ENCODE measurements around the gene NUBP2.

Gene NUBP2

DNA sequence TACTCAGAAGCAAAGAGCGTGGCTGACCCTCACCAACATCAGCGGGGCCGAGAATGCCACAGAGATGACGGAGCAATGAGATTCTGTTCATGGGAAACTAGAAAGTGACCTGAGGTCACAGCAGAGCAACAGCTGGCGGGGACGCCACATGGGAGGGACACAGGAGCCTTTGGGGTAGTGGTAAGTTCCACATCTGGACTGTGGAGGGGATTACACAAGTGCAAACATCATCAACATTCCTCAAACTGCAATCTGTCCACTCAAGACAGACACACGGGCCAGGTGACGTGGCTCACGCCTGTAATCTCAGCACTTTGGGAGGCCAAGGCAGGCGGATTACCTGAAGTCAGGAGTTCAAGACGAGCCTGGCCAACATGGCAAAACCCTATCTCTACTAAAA is 32.7 kb downstream of the NUBP2 start:
- Mint-ChIP-seq H3K4me1 (ENCODE audit: low read depth) (peaks cover 11% of the 10 kb centered on the region), H3K9me3 (no peaks in the 10 kb centered on the region), H3K27ac (peak overlapping the region; percentile 45), H3K27me3 (no peaks in the 10 kb centered on the region), H3K4me3 (no peak overlapping the region), H3K36me3 (ENCODE audit: low read depth) (peaks cover 58% of the 10 kb centered on the region)
- DNase-seq: no peak

DNA sequence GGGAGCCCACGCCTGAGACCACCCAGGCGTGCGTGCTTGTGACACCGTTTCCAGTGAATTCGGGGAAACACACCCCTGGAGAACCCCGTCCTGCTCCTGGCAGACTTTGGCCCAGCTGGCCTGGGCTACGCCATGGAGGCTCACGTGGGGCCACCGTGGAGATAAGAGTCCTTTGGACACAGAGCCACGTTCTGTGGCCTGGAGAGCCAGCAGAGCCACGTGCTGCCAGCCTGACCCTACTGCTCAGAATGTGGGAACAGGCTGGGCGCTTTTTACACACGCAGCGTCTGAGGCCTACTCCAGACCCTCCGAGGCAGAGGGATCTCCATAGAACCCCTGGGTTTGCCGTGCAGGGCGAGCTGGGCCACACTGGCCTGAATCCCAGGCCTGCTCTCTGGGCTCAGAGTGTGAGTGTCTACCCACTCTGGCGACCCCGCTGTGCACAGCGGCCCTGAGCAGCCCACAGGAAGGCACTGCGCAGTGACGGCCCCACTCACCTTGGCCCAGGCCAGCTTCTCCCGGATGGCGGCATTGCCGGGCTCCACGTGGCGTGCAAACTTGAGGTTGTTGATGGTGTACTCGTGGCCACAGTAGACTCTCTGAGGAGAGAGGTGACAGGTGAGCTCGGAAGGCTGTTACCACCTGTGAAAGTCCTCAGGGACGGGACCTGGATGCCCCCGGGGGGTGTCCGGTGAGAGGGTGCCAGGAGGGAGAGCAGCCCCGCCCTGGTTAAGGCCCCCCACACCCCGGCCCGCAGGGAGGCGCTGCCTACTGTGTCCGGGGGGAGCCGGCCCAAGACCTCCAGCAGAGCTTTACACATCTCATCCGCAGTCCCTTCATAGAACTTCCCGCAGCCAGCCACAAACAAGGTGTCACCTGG is 33.9 kb downstream of the NUBP2 start:
- H3K27ac Mint-ChIP-seq: no peak overlapping the region
- H3K4me3 Mint-ChIP-seq: no peak overlapping the region
- no peak for DNase-seq
- peaks cover 67% of the 10 kb centered on the region for H3K36me3 Mint-ChIP-seq (ENCODE audit: low read depth)
- no peaks in the 10 kb centered on the region for H3K27me3 Mint-ChIP-seq
- H3K4me1 Mint-ChIP-seq (ENCODE audit: low read depth): peaks cover 11% of the 10 kb centered on the region
- H3K9me3 Mint-ChIP-seq: no peaks in the 10 kb centered on the region

GRCh38 chr16:1817276-1817589 is 34.5 kb downstream of the NUBP2 start:
- peaks cover 11% of the 10 kb centered on the region for H3K4me1 Mint-ChIP-seq (ENCODE audit: low read depth)
- H3K9me3 Mint-ChIP-seq: no peaks in the 10 kb centered on the region
- no peaks in the 10 kb centered on the region for H3K27me3 Mint-ChIP-seq
- peak overlapping the region; percentile 29 for H3K27ac Mint-ChIP-seq
- DNase-seq: no peak
- H3K36me3 Mint-ChIP-seq (ENCODE audit: low read depth): peaks cover 70% of the 10 kb centered on the region
- no peak overlapping the region for H3K4me3 Mint-ChIP-seq

DNA sequence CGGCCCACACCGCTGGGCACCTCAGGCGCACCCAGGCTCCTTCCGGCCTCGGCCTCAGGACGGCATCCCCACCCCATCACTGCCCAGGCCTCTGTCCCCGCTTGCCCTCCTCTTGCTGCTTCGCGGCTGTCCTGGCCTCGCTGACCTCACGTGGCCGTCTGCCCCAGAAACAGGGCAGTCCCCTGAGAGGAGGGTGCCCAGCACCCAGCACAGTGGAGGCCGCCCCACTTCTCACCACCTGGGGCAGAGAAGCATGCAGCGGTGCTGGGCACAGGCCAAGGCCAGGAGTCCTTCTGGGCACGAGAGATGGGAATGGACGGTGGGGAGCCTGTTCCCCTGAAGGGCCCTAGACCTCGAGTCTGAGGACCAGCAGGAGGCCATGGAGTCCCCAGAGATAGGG is 35.0 kb downstream of the NUBP2 start:
- no peak for DNase-seq
- Mint-ChIP-seq H3K27me3 (no peaks in the 10 kb centered on the region), H3K9me3 (no peaks in the 10 kb centered on the region), H3K4me3 (no peak overlapping the region), H3K36me3 (ENCODE audit: low read depth) (peaks cover 69% of the 10 kb centered on the region), H3K27ac (peak overlapping the region; percentile 29), H3K4me1 (ENCODE audit: low read depth) (peaks cover 8% of the 10 kb centered on the region)

DNA sequence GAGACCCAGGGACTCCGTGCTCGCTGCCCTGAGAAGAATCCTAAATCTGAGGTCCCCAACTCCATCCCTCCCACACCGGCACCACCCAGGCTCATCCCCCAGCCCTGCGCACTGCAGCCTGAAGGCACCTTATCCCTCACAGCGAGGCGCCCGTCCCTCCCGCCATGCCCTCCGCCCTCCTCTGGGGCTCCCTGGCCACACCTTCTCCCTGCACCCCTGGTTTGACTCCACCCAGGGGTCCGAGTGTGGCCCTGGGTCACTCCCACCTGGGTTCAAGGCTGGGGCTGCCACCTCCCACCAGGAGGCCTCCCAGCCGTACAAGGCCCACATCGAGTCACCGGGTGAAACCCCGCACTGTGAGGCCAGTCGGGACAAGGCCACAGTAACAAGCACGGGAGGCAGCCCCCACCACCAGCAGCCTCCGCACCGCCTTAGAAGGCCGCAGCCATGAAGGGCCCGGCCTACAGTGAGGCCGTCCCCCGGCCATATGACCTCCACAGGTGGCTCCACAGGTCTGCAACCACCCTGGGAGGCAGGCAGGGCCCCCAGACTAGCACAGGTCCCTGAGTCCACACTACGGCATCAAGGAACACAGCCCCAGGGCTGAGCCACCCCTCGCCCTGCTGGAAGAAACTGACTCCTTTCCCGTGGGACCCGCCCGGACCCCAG is 35.6 kb downstream of the NUBP2 start:
- Mint-ChIP-seq H3K27me3 (no peaks in the 10 kb centered on the region), H3K36me3 (ENCODE audit: low read depth) (peaks cover 64% of the 10 kb centered on the region), H3K9me3 (no peaks in the 10 kb centered on the region), H3K27ac (no peak overlapping the region), H3K4me1 (ENCODE audit: low read depth) (peaks cover 2% of the 10 kb centered on the region), H3K4me3 (no peak overlapping the region)
- DNase-seq: no peak

DNA sequence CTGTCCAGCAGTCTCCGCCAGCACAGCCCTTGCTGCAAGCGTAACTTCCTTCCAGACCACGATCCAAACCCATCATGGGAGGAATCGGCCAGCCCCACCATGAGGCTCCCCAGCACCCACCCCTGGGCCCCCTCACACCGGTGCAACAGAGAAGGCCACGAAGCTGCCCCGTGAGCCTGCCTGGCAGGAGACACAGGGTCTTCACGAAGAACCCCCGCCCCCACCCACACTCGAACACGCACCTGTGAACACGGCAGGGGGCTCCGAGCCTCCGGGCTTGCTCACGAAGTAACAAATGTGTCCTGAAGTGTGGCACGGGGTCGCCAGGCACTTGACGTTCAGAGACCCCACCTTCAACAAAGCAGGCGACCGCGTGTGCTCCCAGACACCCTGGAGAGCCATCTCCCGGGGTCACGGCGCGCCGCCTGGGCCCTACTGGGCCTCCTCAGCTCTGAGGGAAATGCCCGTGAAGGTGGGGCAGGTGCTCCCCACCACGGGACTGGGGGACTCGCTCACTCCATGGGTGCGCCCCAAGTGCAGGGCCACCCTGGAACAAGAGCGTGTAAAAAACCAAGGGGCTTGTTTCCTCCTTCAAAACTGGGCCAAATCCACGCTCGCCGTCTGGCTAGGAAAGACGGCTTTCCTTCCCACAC is 36.2 kb downstream of the NUBP2 start:
- H3K4me3 Mint-ChIP-seq: no peak overlapping the region
- peaks cover 4% of the 10 kb centered on the region for H3K4me1 Mint-ChIP-seq (ENCODE audit: low read depth)
- no peaks in the 10 kb centered on the region for H3K27me3 Mint-ChIP-seq
- no peaks in the 10 kb centered on the region for H3K9me3 Mint-ChIP-seq
- DNase-seq: no peak
- H3K36me3 Mint-ChIP-seq (ENCODE audit: low read depth): peaks cover 57% of the 10 kb centered on the region
- no peak overlapping the region for H3K27ac Mint-ChIP-seq

GRCh38 chr16:1819611-1820010 is 36.9 kb downstream of the NUBP2 start:
- Mint-ChIP-seq H3K9me3 (no peaks in the 10 kb centered on the region), H3K27ac (peak overlapping the region; percentile 52), H3K4me1 (ENCODE audit: low read depth) (peaks cover 10% of the 10 kb centered on the region), H3K27me3 (no peaks in the 10 kb centered on the region), H3K36me3 (ENCODE audit: low read depth) (peaks cover 56% of the 10 kb centered on the region), H3K4me3 (no peak overlapping the region)
- no peak for DNase-seq

- no peaks in the 10 kb centered on the region for H3K27me3 Mint-ChIP-seq
- no peak for DNase-seq
- H3K36me3 Mint-ChIP-seq (ENCODE audit: low read depth): peaks cover 50% of the 10 kb centered on the region
- H3K9me3 Mint-ChIP-seq: no peaks in the 10 kb centered on the region
- H3K4me3 Mint-ChIP-seq: no peak overlapping the region
- peaks cover 16% of the 10 kb centered on the region for H3K4me1 Mint-ChIP-seq (ENCODE audit: low read depth)
- no peak overlapping the region for H3K27ac Mint-ChIP-seq
These were observed 37.6 kb downstream of the NUBP2 start for GRCh38 chr16:1820096-1820945.

DNA sequence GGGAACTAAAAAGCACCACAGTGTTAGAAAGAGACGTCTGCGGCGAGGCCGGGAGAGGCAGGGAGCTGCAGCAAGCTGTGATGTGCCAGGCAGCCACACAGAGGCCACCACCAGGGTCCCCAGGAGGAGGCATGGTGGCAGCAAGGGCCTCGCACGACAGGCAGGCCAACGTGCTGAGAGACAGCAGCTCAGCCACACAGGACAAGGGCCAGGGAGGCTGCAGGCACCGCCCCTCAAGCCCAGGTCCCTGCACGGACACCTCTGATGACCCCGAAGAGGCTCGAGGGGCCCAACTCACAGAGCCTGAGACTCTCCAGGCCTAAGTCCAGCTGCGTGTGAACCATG is 38.2 kb downstream of the NUBP2 start:
- DNase-seq: no peak
- peaks cover 22% of the 10 kb centered on the region for H3K4me1 Mint-ChIP-seq (ENCODE audit: low read depth)
- H3K27me3 Mint-ChIP-seq: no peaks in the 10 kb centered on the region
- H3K27ac Mint-ChIP-seq: no peak overlapping the region
- no peaks in the 10 kb centered on the region for H3K9me3 Mint-ChIP-seq
- H3K36me3 Mint-ChIP-seq (ENCODE audit: low read depth): peaks cover 46% of the 10 kb centered on the region
- H3K4me3 Mint-ChIP-seq: no peak overlapping the region

- Mint-ChIP-seq H3K36me3 (ENCODE audit: low read depth) (peaks cover 40% of the 10 kb centered on the region), H3K4me1 (ENCODE audit: low read depth) (peaks cover 22% of the 10 kb centered on the region), H3K27me3 (no peaks in the 10 kb centered on the region), H3K4me3 (no peak overlapping the region), H3K27ac (no peak overlapping the region), H3K9me3 (no peaks in the 10 kb centered on the region)
- no peak for DNase-seq
These were observed 39.3 kb downstream of the NUBP2 start for GRCh38 chr16:1821861-1822611.

DNA sequence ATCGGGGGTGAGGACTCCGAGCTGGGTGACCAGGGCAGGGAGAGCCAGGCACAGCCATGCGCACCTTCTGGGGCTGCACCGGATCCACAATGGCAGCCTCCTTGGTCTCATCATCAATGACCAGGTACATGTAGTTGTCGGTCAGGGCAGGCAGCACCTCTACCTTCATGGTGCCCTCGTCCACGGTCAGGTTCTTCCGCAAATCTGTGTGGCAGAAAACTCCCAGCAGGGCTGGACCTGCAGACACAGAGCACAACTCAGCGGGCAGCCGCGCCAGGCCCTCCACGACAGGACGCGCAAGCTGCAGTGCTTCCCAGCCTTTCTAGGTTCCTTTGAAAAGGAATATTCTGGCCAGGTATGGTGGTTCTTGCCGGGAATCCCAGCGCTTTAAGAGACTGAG is 40.0 kb downstream of the NUBP2 start:
- Mint-ChIP-seq H3K9me3 (no peaks in the 10 kb centered on the region), H3K36me3 (ENCODE audit: low read depth) (peaks cover 40% of the 10 kb centered on the region), H3K4me1 (ENCODE audit: low read depth) (peaks cover 27% of the 10 kb centered on the region), H3K27ac (no peak overlapping the region), H3K4me3 (no peak overlapping the region), H3K27me3 (no peaks in the 10 kb centered on the region)
- DNase-seq: no peak

GRCh38 chr16:1823821-1824220 is 41.1 kb downstream of the NUBP2 start:
- Mint-ChIP-seq H3K27me3 (no peaks in the 10 kb centered on the region), H3K36me3 (ENCODE audit: low read depth) (peaks cover 38% of the 10 kb centered on the region), H3K9me3 (no peaks in the 10 kb centered on the region), H3K4me3 (no peak overlapping the region), H3K4me1 (ENCODE audit: low read depth) (peaks cover 35% of the 10 kb centered on the region), H3K27ac (no peak overlapping the region)
- no peak for DNase-seq

GRCh38 chr16:1825381-1825863 is 42.7 kb downstream of the NUBP2 start:
- no peak for DNase-seq
- Mint-ChIP-seq H3K27me3 (no peaks in the 10 kb centered on the region), H3K27ac (peak overlapping the region; percentile 84), H3K4me3 (peak overlapping the region; percentile 81), H3K36me3 (ENCODE audit: low read depth) (peaks cover 44% of the 10 kb centered on the region), H3K4me1 (ENCODE audit: low read depth) (peaks cover 51% of the 10 kb centered on the region), H3K9me3 (no peaks in the 10 kb centered on the region)
